ENCODE measurements around the gene CAMK1D.

CAMK1D gene

DNA sequence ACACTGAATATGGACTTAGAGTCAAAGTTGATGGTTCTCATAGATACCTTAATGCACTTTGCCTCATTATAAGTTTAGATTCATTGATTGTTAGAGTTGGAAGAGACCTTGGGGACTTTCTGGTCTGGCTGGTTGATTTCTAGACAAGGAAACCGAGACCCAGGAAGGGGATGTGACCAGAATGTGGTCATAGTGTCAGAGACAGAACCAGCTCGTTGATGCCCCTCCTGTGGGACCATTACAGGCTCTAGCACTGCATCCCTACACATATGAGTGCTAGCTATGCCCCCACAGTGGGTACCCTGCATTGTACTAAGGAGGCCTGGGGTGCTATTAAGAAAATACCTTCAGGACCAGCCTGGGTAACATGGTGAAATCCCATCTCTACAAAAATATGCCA is 306.6 kb downstream of the CAMK1D start:
- no peak for TF ChIP-seq EZH2phosphoT487 (IDR thresholded peaks at IDR 0.05; ENCODE audit: borderline replicate concordance, low read length)
- TF ChIP-seq, protein P1, sequence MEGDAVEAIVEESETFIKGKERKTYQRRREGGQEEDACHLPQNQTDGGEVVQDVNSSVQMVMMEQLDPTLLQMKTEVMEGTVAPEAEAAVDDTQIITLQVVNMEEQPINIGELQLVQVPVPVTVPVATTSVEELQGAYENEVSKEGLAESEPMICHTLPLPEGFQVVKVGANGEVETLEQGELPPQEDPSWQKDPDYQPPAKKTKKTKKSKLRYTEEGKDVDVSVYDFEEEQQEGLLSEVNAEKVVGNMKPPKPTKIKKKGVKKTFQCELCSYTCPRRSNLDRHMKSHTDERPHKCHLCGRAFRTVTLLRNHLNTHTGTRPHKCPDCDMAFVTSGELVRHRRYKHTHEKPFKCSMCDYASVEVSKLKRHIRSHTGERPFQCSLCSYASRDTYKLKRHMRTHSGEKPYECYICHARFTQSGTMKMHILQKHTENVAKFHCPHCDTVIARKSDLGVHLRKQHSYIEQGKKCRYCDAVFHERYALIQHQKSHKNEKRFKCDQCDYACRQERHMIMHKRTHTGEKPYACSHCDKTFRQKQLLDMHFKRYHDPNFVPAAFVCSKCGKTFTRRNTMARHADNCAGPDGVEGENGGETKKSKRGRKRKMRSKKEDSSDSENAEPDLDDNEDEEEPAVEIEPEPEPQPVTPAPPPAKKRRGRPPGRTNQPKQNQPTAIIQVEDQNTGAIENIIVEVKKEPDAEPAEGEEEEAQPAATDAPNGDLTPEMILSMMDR (IDR thresholded peaks at IDR 0.05; ENCODE audit: low read depth, low read length, poor library complexity, severe bottlenecking), result no peak

DNA sequence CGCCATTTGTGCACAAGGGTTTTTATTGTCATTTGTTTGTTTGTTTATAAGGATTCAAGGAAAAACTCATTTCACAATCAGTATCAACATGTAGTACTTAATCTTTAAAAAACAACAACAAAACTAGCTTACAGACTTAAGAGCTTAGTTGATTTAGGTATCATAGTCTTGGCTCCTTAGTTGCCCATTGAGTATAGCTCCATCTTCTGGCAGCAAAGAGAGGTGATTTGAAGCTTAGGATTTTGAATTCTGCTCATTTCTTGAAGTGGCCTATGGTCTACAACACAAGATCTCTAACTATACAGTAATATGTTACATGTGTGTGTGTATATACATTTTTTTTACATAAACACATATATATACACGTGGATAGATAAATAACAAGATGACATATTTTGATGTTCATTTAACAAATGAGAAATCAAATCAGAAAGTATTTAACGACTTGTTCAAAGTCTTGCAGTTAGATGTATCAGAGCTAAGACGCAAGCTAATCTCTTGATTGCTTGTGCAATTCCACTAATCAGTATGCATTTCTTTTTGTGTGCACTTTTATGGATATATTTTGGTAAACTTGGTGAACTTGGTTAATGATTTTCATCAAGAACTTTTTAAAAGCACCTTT is 307.3 kb downstream of the CAMK1D start:
- Histone ChIP-seq H4K20me1 (ENCODE audit: control insufficient read depth, insufficient read depth, low read depth, low read length) (no peaks in the 10 kb centered on the region), H3K4me1 (ENCODE audit: control insufficient read depth, low read length) (no peaks in the 10 kb centered on the region), H3K36me3 (ENCODE audit: control insufficient read depth, low read length) (peaks cover 3% of the 10 kb centered on the region; the same call in 1 of the 2 replicates), H3K9me3 (ENCODE audit: control insufficient read depth, insufficient read depth, low read length) (no peaks in the 10 kb centered on the region), H3K4me2 (ENCODE audit: low read length) (no peak overlapping the region), H3K9me2 (replicated peaks; ENCODE audit: control insufficient read depth, low read length) (no peaks in the 10 kb centered on the region), H3K4me3 (ENCODE audit: low read length) (no peak overlapping the region), H3F3A (ENCODE audit: control insufficient read depth, insufficient read depth) (no peaks in the 10 kb centered on the region), H3K79me2 (ENCODE audit: control insufficient read depth, low read length) (peaks cover 18% of the 10 kb centered on the region), H3K27ac (ENCODE audit: low read depth, low read length) (no peak overlapping the region), H3K27me3 (ENCODE audit: control insufficient read depth, low read length) (no peaks in the 10 kb centered on the region)
- TF ChIP-seq EZH2phosphoT487 (IDR thresholded peaks at IDR 0.05; ENCODE audit: borderline replicate concordance, low read length), result no peak
- TF ChIP-seq, protein P1 (IDR thresholded peaks at IDR 0.05; ENCODE audit: low read depth, low read length, poor library complexity, severe bottlenecking), result peak; percentile 79

More for the DNA sequence above, 306.6 kb downstream of the CAMK1D start:
- Histone ChIP-seq H3F3A (ENCODE audit: control insufficient read depth, insufficient read depth) (no peaks in the 10 kb centered on the region), H3K4me3 (ENCODE audit: low read length) (no peak overlapping the region), H3K9me2 (replicated peaks; ENCODE audit: control insufficient read depth, low read length) (no peaks in the 10 kb centered on the region), H4K20me1 (ENCODE audit: control insufficient read depth, insufficient read depth, low read depth, low read length) (no peaks in the 10 kb centered on the region), H3K27me3 (ENCODE audit: control insufficient read depth, low read length) (no peaks in the 10 kb centered on the region), H3K36me3 (ENCODE audit: control insufficient read depth, low read length) (peaks cover 3% of the 10 kb centered on the region; the same call in 1 of the 2 replicates), H3K27ac (ENCODE audit: low read depth, low read length) (no peak overlapping the region), H3K79me2 (ENCODE audit: control insufficient read depth, low read length) (peaks cover 18% of the 10 kb centered on the region), H3K4me1 (ENCODE audit: control insufficient read depth, low read length) (no peaks in the 10 kb centered on the region), H3K9me3 (ENCODE audit: control insufficient read depth, insufficient read depth, low read length) (no peaks in the 10 kb centered on the region), H3K4me2 (ENCODE audit: low read length) (no peak overlapping the region)

DNA sequence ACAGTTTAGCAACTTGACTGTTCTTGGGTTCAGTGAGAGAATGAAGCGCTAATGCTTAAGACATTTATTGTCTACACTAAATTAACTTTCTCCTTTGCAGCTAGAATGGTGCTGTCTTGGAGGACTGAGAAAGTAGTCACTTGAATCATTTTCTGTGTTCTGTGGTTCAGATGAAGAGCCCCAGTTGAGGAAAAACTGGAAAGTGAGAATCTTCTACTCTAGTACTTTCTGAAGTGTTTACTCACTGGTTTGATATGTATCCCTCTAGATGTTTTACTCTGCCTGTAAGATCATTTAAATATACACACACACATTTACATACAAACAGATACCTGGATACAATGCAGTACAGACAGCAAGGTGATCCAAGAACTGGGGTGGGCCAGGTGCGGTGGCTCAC is 308.1 kb downstream of the CAMK1D start:
- Histone ChIP-seq H3K9me3 (ENCODE audit: control insufficient read depth, insufficient read depth, low read length) (no peaks in the 10 kb centered on the region), H3K9me2 (replicated peaks; ENCODE audit: control insufficient read depth, low read length) (no peaks in the 10 kb centered on the region), H3K4me3 (ENCODE audit: low read length) (no peak overlapping the region), H3K27me3 (ENCODE audit: control insufficient read depth, low read length) (no peaks in the 10 kb centered on the region), H3K79me2 (ENCODE audit: control insufficient read depth, low read length) (peaks cover 18% of the 10 kb centered on the region), H3K4me2 (ENCODE audit: low read length) (no peak overlapping the region), H3K27ac (ENCODE audit: low read depth, low read length) (no peak overlapping the region), H3F3A (ENCODE audit: control insufficient read depth, insufficient read depth) (no peaks in the 10 kb centered on the region), H4K20me1 (ENCODE audit: control insufficient read depth, insufficient read depth, low read depth, low read length) (no peaks in the 10 kb centered on the region), H3K36me3 (ENCODE audit: control insufficient read depth, low read length) (peaks cover 3% of the 10 kb centered on the region; the same call in 1 of the 2 replicates), H3K4me1 (ENCODE audit: control insufficient read depth, low read length) (no peaks in the 10 kb centered on the region)
- TF ChIP-seq, protein P1 (IDR thresholded peaks at IDR 0.05; ENCODE audit: low read depth, low read length, poor library complexity, severe bottlenecking), result no peak
- TF ChIP-seq EZH2phosphoT487 (IDR thresholded peaks at IDR 0.05; ENCODE audit: borderline replicate concordance, low read length), result no peak

Data from DOHH2 (cell line).